GM18861 (cell line): ENCODE results near the gene TUBG1.
"Not testable (repeated sequence)": the region's sequence is repeated elsewhere in the genome, so short reads cannot be mapped to it uniquely, and the experiment has no call there.

Experiments
- ATAC-seq: cut with Tn5 transposase; IDR thresholded peaks from one replicate; pipeline ENCODE4 v1.9.1; 2021; ENCODE audit not compliant: unreplicated experiment

Gene TUBG1

GRCh38 chr17:42621987-42622386, 12.5 kb downstream of the TUBG1 start:
- not testable (repeated sequence) for ATAC-seq

GRCh38 chr17:42623271-42623670, 13.8 kb downstream of the TUBG1 start:
- no peak for ATAC-seq

DNA sequence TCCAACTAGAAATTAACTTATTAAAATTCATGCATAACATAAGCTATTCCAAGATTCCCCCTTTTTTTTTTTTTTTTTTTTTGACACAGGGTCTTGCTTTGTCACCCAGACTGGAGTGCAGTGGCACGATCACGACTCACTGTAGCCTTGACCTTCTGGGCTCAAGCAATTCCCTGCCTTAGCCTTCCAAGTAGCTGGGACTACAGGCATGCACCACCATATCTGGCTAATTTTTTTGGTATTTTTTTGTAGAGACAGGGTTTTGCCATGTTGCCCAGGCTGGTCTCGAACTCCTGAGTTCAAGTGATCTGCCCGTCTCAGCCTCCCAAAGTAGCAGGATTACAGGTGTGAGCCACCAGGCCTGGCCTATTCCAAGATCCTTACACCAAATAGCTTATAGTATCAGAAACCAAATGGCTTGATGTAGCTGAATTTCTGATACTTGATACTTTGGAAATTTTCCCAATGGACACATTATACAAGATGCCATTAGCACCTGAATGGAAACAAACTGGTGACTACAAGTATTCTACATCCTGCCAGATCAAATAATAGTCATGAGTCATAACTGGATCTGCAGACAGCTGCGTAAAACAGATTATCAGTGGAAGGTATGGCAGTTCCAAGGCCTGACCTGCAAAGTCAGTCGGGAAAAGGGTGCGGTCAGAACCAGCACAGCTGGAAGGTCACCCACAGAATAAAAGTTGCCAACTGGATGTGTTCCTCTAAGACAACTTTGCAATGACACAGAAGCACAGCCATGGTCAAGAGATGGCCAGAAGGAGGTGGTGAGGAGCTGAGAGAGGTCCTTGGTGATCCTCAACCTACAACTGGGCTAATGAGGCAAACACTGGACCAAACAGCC, 14.5 kb downstream of the TUBG1 start:
- ATAC-seq, result no peak

DNA sequence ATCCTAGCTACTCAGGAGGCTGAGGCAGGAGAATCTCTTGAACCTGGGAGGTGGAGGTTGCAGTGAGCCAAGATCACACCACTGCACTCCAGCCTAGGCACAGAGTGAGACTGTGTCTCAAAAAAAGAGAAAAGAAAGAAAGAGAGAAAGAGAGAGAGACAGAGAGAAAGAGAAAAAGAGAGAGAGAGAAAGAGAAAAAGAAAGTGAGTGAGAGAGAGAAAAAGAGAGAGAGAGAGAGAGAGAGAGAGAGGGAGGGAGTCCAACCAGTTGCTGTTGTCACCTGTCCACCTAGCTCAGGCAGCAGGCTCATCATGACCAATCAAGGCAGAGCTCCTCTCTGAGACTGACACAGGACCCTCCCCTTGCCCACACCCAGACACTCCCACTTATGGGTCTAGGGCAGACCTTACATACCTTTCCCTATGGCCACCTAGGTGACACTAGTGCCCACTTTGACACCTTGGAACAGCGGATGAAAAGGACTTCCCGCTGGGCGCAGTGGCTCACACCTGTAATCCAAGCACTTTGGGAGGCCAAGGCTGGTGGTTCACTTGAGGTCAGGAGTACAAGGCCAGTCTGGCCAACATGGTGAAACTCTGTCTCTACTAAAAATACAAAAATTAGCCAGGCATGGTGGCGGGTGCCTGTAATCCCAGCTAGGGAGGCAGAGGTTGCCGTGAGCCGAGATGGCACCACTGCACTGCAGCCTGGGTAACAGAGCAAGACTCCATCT, 17.7 kb downstream of the TUBG1 start:
- ATAC-seq, result not testable (repeated sequence)

GRCh38 chr17:42629411-42630009, 20.0 kb downstream of the TUBG1 start:
- no peak for ATAC-seq

DNA sequence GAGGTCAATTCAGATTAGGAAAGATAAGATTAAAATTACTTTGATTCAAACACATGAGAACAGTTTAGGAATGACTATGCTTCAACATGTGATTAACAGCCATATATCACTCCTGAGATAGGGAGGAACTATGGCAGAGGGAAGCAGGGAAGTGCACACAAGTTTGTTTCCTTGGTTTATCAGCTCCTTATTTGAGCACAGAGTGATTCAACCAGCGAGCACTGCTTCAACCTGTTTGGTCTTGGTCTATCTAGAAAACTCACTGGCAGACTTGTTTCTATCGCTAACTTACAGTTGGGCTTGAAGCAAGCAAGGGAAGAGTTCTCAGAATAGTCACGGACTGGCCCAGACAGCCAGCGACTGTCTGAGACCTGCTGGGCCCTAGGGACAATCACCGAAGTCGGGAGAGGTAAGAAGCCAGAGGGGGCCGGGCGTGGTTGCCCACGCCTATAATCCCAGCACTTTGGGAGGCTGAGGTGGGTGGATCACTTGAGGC, 23.5 kb downstream of the TUBG1 start:
- no peak for ATAC-seq

GRCh38 chr17:42639525-42640113, 30.1 kb downstream of the TUBG1 start:
- no peak for ATAC-seq

- ATAC-seq, result no peak
These were observed 30.6 kb downstream of the TUBG1 start for GRCh38 chr17:42640121-42640520.

DNA sequence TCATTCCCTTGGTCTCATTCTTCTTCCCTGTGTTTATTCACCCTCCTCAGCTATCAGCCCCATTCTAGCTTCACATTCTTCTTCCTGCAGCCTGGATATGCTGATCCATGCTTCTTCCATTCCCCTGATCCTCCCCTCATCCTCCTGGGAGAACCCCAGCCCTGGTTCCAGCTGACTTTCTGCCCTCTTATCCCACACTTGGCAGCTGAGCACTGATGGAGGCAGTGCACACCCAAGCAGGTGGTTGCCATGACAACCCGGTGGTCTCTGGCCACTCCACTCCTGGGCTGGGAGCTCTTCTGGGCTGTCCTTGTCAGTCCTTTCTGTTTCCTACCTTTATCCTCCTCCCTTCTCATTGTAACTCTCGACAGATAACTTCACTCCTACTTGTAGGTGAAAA, 32.9 kb downstream of the TUBG1 start:
- no peak for ATAC-seq

DNA sequence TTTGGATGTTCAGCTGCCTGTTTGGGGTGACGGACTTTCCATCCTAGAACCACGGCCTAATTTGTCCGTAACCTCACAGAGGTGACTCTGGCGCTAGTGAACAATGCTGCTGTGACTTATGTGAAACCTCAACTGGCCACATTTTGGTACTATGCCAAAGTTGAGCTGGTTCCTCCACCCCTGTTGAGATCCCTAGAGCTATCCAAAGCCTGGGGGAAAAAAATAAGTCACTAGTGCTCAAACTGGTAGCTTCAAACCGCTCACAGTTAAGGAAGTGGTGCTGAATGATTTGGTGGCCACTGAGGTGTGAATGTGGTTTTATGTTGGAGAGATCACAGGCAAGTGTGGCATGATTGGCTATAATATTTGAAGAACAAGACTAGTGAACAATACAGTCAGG, 38.3 kb downstream of the TUBG1 start:
- no peak for ATAC-seq

DNA sequence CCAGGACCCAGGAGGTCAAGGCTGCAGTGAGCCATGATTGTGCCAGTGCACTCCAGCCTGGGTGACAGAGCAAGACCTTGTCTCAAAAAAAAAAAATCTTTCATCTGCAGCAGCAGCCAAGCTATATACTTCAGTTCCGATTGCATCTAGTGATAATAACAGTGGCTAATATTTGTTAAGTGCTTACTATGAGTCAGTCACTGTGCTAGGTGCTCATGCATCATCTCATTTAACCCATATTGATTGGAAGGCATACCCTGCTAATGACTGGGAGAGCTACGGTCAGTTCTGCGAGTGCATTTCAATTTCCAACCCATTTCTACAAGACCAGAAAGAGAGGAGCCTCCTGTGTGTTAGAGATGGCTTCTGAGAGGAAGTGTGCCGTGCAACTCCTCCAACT, 41.9 kb downstream of the TUBG1 start:
- no peak for ATAC-seq

DNA sequence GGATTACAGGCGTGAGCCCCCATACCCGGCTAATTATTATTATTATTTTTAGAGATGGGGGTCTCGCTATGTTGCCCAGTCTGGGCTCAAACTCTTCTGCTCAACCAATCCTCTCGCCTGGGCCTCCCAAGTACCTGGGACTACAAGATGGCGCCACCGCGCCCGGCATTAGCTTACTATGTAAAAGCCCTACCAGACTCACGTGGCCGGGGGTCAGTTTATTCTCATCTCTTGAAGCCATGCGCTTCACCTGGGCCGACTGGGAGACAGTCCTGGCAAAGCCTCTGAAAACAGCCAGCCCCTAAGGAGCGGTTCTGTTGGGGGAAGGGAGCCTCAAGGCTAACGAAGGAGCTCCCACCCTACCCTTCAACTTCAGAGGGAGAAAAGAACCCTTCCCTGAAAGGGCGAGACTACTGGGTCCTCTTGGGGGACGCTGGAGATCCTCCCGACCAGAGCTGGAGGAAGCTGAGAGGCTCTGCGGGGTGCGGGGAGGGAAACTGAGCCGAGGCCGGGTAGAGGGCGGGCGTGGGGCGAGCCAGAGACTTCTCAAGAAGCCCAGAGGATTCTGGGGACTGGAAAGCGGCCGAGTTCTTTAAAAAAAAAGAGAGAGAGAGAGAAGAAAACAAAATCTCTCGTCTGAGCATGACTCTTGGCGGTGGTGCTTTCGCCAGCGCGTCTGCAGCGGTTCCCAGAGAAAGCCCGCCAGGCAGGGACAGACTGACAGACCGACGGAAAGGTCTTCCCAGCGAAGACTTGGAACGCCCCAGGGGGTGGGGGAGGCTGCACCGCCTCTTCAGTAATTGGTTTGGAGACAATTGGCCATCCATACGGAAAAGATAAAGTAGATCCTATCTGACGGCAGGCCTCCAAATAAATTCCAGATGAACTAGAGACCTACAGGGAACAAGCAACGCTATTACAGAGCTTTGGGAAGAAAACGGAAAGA, 44.0 kb downstream of the TUBG1 start:
- no peak for ATAC-seq

GRCh38 chr17:42655528-42655927, 46.0 kb downstream of the TUBG1 start:
- no peak for ATAC-seq

DNA sequence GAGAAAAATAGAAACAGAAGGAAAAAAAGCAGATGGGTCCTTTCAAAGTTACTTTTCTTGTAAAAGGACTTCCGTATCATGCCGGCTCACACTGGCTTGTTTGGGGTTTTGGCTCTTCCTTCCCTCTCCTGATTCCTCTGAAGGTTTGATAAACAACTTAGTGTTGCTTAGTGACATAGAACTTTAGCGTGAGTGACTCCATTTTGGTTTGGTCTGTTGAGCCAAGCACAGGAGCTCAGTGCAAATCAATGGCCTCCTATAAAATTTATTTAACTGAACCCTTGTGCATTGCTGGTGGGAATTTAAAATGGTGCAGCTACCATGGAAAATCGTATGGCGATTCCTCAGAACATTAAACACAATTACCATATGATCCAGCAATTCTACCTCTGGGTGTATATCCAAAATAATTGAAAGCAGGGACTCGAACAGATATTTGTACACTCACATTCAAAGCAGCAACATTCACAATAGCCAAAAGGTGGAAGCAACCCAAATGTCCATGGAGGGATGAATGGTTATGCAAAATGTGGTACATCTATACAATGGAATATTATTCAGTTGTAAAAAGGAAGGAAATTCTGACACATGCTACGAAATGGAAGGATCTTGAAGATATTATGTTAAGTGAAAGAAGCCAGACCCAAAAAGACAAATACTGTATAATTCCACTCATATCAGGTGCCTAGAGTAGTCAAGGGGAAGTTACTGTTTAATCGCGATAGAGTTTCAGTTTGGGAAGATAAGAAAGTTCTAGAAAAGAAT, 48.5 kb downstream of the TUBG1 start:
- no peak for ATAC-seq

DNA sequence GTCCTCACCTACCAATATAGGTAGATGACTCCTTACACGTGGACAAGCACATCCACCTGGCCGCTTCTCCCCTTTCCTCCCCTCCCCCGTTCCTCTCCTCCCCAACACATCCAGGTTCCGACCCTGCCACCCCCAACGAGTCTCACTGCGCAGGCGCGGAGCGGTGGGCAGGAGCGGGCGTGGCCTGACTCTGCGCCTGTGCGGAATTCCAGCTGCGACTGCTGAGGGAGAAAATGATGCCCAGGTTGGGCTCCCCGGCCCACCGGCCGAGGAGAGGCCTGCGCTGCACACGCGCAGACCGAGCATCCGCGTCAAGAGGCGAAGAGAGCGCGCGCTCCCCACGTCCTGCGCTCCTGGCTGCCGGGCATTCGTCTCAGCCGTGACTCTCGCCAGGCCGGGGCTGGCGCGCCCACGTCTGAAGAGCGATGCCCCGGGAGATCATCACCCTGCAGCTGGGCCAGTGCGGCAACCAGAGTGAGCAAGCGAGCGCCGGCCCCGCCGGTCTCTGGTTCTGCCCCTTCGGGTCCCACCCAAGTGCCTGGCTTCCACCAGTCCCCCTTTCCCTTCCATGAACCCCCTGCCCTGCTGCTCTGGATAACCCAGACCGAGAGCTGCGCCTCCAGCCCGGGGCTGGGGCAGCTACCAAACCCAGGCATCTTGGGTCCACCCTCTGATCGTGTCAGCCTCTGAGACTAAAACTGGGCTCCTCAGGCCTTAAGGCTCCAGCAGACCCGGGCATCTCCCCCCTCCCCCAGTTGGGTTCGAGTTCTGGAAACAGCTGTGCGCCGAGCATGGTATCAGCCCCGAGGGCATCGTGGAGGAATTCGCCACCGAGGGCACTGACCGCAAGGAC, 49.8 kb downstream of the TUBG1 start, which contains the start of gene TUBG2:
Gene TUBG2 (plus strand): TSS at position 206 of the 853 bp plus-strand sequence. CDS start 220 bp downstream, at position 426.
- no peak for ATAC-seq

GRCh38 chr17:42659932-42660274, 50.4 kb downstream of the TUBG1 start:
- not testable (repeated sequence) for ATAC-seq

- ATAC-seq, result no peak
These were observed 51.3 kb downstream of the TUBG1 start for GRCh38 chr17:42660692-42661345.
